HepG2 (cell line): ENCODE data around the gene DICER1. TPM values are rescaled to one million over a fixed set of nuclear protein-coding genes. Genes with fewer than 3 reads are reported as not detected.

Experiments
- ATAC-seq: fragments of 200-7000 bp; cut with Tn5 transposase; 3 replicates; pipeline ENCODE4 v1.9.1; 2020; ENCODE audit warnings: mild to moderate bottlenecking, moderate library complexity
- BruUV-seq: library from RNA; stranded (reverse); fragments of 400-500 nt; replicated peaks from 2 replicates; lab custom pipeline; 2021; lab: Mats Ljungman, UMichigan
- CTCF ChIA-PET: fragments of 300-600 bp; formaldehyde crosslinking; extraction: SDS; loops from one replicate; lab custom pipeline; 2021; ENCODE audit warnings: low total read pairs, inconsistent platforms, low intra/inter-chr PET ratio; lab: Yijun Ruan, JAX
- POLR2A ChIA-PET: fragments of 350-600 bp; sonication (Branson Sonifier 250); formaldehyde crosslinking; loops from one replicate; lab custom pipeline; 2020; ENCODE audit warnings: antibody characterized with exemption, inconsistent platforms; lab: Yijun Ruan, JAX
- DNase-seq: peaks from one replicate; pipeline ENCODE4 v3.0.0-alpha.2; 2015; ENCODE audit warnings: low spot score
- FAIRE-seq: peaks from 3 replicates; lab custom pipeline; 2011; peaks lifted over from hg19 to GRCh38; lab: Jason Lieb, UNC
- H2AFZ ChIP-seq: one replicate; pipeline ENCODE4 v1.6.1; 2011; ENCODE audit warnings: low read length, inconsistent platforms
- H3K27ac ChIP-seq: fragments of 300-600 bp; 3 replicates; pipeline ENCODE4 v1.8.0; 2011; ENCODE audit warnings: mixed run types, mild to moderate bottlenecking, mixed read lengths, low read length, inconsistent platforms; ENCODE audit not compliant: insufficient read depth; ENCODE audit errors: extremely low read length
- H3K27me3 ChIP-seq, 2 experiments: fragments of 200-600 bp in 1 of 2; 2 replicates in 1 of 2; 3 replicates in 1 of 2; pipeline versions ENCODE4 v1.6.0 to v1.8.0; 2011; ENCODE audit warnings: low read length in 2 of 2, mild to moderate bottlenecking in 2 of 2, moderate library complexity in 2 of 2, inconsistent platforms in 1 of 2; ENCODE audit not compliant: insufficient read depth in 2 of 2, control insufficient read depth in 1 of 2
- H3K36me3 ChIP-seq, 2 experiments: fragments of 200-600 bp in 1 of 2; replicated peaks in 1 of 2; 2 replicates in 1 of 2; 3 replicates in 1 of 2; pipeline versions ENCODE4 v1.5.1 to v1.8.0; 2011; ENCODE audit warnings: low read length in 2 of 2, inconsistent platforms in 1 of 2; ENCODE audit not compliant: insufficient read depth in 2 of 2, control insufficient read depth in 1 of 2
- H3K4me1 ChIP-seq: 2 replicates; pipeline ENCODE4 v1.5.1; 2012; ENCODE audit warnings: low read length, inconsistent platforms; ENCODE audit not compliant: insufficient read depth
- H3K4me2 ChIP-seq: 2 replicates; pipeline ENCODE4 v1.6.0; 2011; ENCODE audit warnings: low read depth, low read length, inconsistent platforms
- H3K4me3 ChIP-seq, 3 experiments: fragments of 200-600 bp in 1 of 3; sonication (generic), shearing (Covaris generic) in 1 of 3; replicated peaks in 1 of 3; 2 replicates each; pipeline ENCODE4 v1.5.1; 2011 to 2016; ENCODE audit warnings: low read length in 3 of 3, inconsistent platforms in 2 of 3, low read depth in 2 of 3, mild to moderate bottlenecking in 2 of 3, control low read depth in 1 of 3, mixed read lengths in 1 of 3; ENCODE audit not compliant: insufficient read depth in 1 of 3
- H3K79me2 ChIP-seq: one replicate; pipeline ENCODE4 v1.6.1; 2011; ENCODE audit warnings: low read length, inconsistent platforms; ENCODE audit not compliant: insufficient read depth
- H3K9ac ChIP-seq: 2 replicates; pipeline ENCODE4 v1.6.0; 2011; ENCODE audit warnings: mild to moderate bottlenecking, low read depth, low read length, inconsistent platforms; ENCODE audit not compliant: insufficient read depth
- H3K9me3 ChIP-seq: 2 replicates; pipeline ENCODE4 v1.5.1; 2012; ENCODE audit warnings: mild to moderate bottlenecking, low read length
- H4K20me1 ChIP-seq: 2 replicates; pipeline ENCODE4 v1.6.0; 2011; ENCODE audit warnings: inconsistent platforms, mild to moderate bottlenecking, low read length, moderate library complexity; ENCODE audit not compliant: insufficient read depth
- NONO ChIP-seq, 2 experiments: fragments of 450-650 bp in 1 of 2; sonication (generic) in 1 of 2; formaldehyde crosslinking in 1 of 2; IDR thresholded peaks in 1 of 2; conservative IDR thresholded peaks in 1 of 2; 2 replicates each; pipeline versions ENCODE4 v1.6.1 to v1.8.0; 2017 to 2022; ENCODE audit warnings: mild to moderate bottlenecking in 1 of 2, missing genetic modification reagents in 1 of 2, moderate library complexity in 1 of 2
- SKI ChIP-seq: fragments of 450-650 bp; IDR thresholded peaks from one replicate; pipeline ENCODE4 v1.6.1; 2018; ENCODE audit warnings: mild to moderate bottlenecking; ENCODE audit not compliant: partially characterized antibody
- STAT5B ChIP-seq: sonication (generic); formaldehyde crosslinking; IDR thresholded peaks from 2 replicates; pipeline ENCODE4 v1.4.0; 2020; ENCODE audit warnings: missing genetic modification reagents
- TAF15 ChIP-seq: fragments of 200-400 bp; formaldehyde crosslinking; IDR thresholded peaks from one replicate; pipeline ENCODE4 v1.6.1; 2018; ENCODE audit warnings: mild to moderate bottlenecking, low read depth, low read length; ENCODE audit not compliant: poor library complexity, severe bottlenecking
- ZBTB42 ChIP-seq: sonication (generic); formaldehyde crosslinking; IDR thresholded peaks from 2 replicates; pipeline ENCODE4 v1.5.0; 2020; ENCODE audit warnings: mild to moderate bottlenecking, missing genetic modification reagents
- ZGPAT ChIP-seq: IDR thresholded peaks from 2 replicates; pipeline ENCODE4 v1.6.1; 2016; ENCODE audit warnings: mild to moderate bottlenecking
- ZNF232 ChIP-seq: sonication (generic); formaldehyde crosslinking; IDR thresholded peaks from 2 replicates; pipeline ENCODE4 v1.4.0; 2020; ENCODE audit warnings: missing genetic modification reagents, borderline replicate concordance
- ZNF546 ChIP-seq: sonication (generic); formaldehyde crosslinking; conservative IDR thresholded peaks from 2 replicates; pipeline ENCODE4 v1.8.1; 2023; ENCODE audit warnings: mild to moderate bottlenecking, missing genetic modification reagents
- ZNF761 ChIP-seq: sonication (generic); formaldehyde crosslinking; conservative IDR thresholded peaks from 2 replicates; pipeline ENCODE4 v1.4.0; 2020; ENCODE audit warnings: mild to moderate bottlenecking, missing genetic modification reagents
- ZNF782 ChIP-seq: sonication (generic); formaldehyde crosslinking; IDR thresholded peaks from 2 replicates; pipeline ENCODE4 v1.4.0; 2020; ENCODE audit warnings: missing genetic modification reagents, mild to moderate bottlenecking, borderline replicate concordance
- ZNF788 ChIP-seq: sonication (generic); formaldehyde crosslinking; IDR thresholded peaks from 2 replicates; pipeline ENCODE4 v1.5.0; 2020; ENCODE audit warnings: mild to moderate bottlenecking, missing genetic modification reagents, borderline replicate concordance
- WGBS: methylation state at CpG from one replicate; pipeline ENCODE4 v1.1.6; 2017; ENCODE audit warnings: low lambda C conversion rate; 5-methylcytosine and 5-hydroxymethylcytosine counted together
- in situ Hi-C: cut with HindIII; loops from 2 replicates; pipeline ENCODE4 v1.10.0; 2017; ENCODE audit warnings: low pct_unique_long_range_greater_than_20kb; ENCODE audit not compliant: extremely low pct_ligation_motif_present
- intact Hi-C: fragments of 100-400 bp; cut with micrococcal nuclease; formaldehyde crosslinking; loops from one replicate; pipeline ENCODE4 v1.10.0; 2022; ENCODE audit not compliant: unreplicated experiment
- polyA plus RNA-seq, 8 experiments: library from polyadenylated mRNA; depleted of rRNA in 3 of 8; stranded (reverse) in 7 of 8; unstranded in 1 of 8; fragments of >200 nt; fragmentation: Illumina TruSeq in 4 of 8; extraction: Trizol in 4 of 8; gene quantifications; 2 replicates each; pipeline versions ENCODE4 v1.2.1 to v1.2.3, GENCODE V29; 2011 to 2016; ENCODE audit warnings: low read depth in 4 of 8, missing spikeins in 1 of 8, mixed read lengths in 1 of 8; ENCODE audit not compliant: insufficient read depth in 1 of 8
- total RNA-seq, 5 experiments: library from RNA; depleted of rRNA; stranded (reverse); fragments of >200 nt; fragmentation: Illumina TruSeq; extraction: Trizol; gene quantifications; 2 replicates each; pipeline ENCODE4 v1.2.3, GENCODE V29; 2016; ENCODE audit warnings: low read depth in 1 of 5
- TF ChIP-seq, protein P1 (sequence below): sonication (generic); formaldehyde crosslinking; IDR thresholded peaks from 2 replicates; pipeline ENCODE4 v1.5.0; 2020; ENCODE audit warnings: missing genetic modification reagents, mild to moderate bottlenecking, borderline replicate concordance
- TF ChIP-seq, protein P2 (sequence below): sonication (generic); formaldehyde crosslinking; IDR thresholded peaks from 2 replicates; pipeline ENCODE4 v1.4.0; 2020; ENCODE audit warnings: missing genetic modification reagents
- TF ChIP-seq, protein P3 (sequence below): sonication (generic); formaldehyde crosslinking; IDR thresholded peaks from 2 replicates; pipeline ENCODE4 v1.9.0; 2021; ENCODE audit warnings: missing genetic modification reagents, mild to moderate bottlenecking, borderline replicate concordance

The DICER1 gene
- total and polyA plus RNA-seq, 2 of the 13 experiments (the other 11 are each of a cell fraction or from before 2014, with no cell fraction given), result 31.8 to 61.9 TPM

GRCh38 chr14:95163132-95163531 is 5.8 kb upstream of the DICER1 start:
- ChIA-PET CTCF (no interaction called here), POLR2A (no interaction called here)
- H3K79me2 ChIP-seq, result peaks cover 3% of the 10 kb centered on the region
- FAIRE-seq, result no peak
- peaks cover 18% of the 10 kb centered on the region for H3K4me1 ChIP-seq
- peaks cover 10% of the 10 kb centered on the region; the same call in 1 of the 2 replicates for H3K9me3 ChIP-seq
- H2AFZ ChIP-seq, result no peak overlapping the region
- no peak overlapping the region for H3K27ac ChIP-seq
- no peak overlapping the region for H3K4me3 ChIP-seq
- WGBS, result 85% methylated on average over 2 of the region's 2 CpGs
- TF ChIP-seq, protein P1, sequence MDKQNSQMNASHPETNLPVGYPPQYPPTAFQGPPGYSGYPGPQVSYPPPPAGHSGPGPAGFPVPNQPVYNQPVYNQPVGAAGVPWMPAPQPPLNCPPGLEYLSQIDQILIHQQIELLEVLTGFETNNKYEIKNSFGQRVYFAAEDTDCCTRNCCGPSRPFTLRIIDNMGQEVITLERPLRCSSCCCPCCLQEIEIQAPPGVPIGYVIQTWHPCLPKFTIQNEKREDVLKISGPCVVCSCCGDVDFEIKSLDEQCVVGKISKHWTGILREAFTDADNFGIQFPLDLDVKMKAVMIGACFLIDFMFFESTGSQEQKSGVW (CRISPR knock-in tag), result no peak
- TF ChIP-seq ZNF546 (CRISPR knock-in tag), result no peak
- no peak for DNase-seq
- no peaks in the 10 kb centered on the region for H4K20me1 ChIP-seq
- H3K27me3 ChIP-seq, result no peaks in the 10 kb centered on the region
- H3K4me2 ChIP-seq, result no peak overlapping the region
- H3K36me3 ChIP-seq, result no peaks in the 10 kb centered on the region
- BruUV-seq, result no TSS peak
- in situ Hi-C loops, result no loop called here
- intact Hi-C loops, result no loop called here
- ATAC-seq, result no peak
- no peak overlapping the region for H3K9ac ChIP-seq

DNA sequence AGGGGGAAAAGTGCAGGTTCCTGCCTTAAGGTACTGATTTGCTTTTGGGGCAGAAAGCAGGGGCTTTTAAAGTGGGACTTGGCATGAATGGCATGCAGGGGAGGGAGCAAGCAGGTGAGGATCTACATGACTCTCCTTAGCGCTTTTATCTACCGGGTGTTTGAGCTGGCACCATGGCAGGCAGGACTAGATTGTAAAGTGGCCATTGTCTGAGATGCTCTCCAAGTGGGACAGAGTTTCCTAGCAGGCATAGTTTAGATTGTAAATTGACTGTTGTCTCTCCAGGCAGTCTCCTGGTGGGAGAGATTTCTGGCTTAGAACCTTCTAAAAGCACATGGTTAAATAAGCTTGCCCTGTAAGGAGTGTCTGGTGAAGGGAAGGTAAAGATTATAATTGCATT is 5.3 kb upstream of the DICER1 start:
- in situ Hi-C loops (no loop called here), intact Hi-C loops (no loop called here)
- Histone ChIP-seq H3K4me1 (peaks cover 19% of the 10 kb centered on the region), H3K36me3 (no peaks in the 10 kb centered on the region), H3K27me3 (no peaks in the 10 kb centered on the region), H3K9me3 (peaks cover 10% of the 10 kb centered on the region; the same call in 1 of the 2 replicates), H3K4me3 (no peak overlapping the region), H2AFZ (no peak overlapping the region), H3K27ac (no peak overlapping the region), H4K20me1 (no peaks in the 10 kb centered on the region), H3K9ac (no peak overlapping the region), H3K4me2 (no peak overlapping the region), H3K79me2 (peaks cover 6% of the 10 kb centered on the region)
- DNase-seq (no peak), FAIRE-seq (no peak), ATAC-seq (no peak)
- whole genome bisulfite sequencing, result 100% methylated on average over 2 of the region's 2 CpGs
- ChIA-PET CTCF (no interaction called here), POLR2A (no interaction called here)
- BruUV-seq, result no TSS peak
- TF ChIP-seq ZNF788 (CRISPR knock-in tag) (no peak), ZNF782 (no peak), ZGPAT (CRISPR knock-in tag) (no peak), NONO (IDR thresholded peaks at IDR 0.05) (no peak), NONO (CRISPR knock-in tag; conservative IDR thresholded peaks at IDR 0.05) (no peak), STAT5B (CRISPR knock-in tag) (no peak), SKI (no peak), ZNF761 (CRISPR knock-in tag) (no peak), TAF15 (no peak), ZNF232 (CRISPR knock-in tag) (no peak), ZBTB42 (CRISPR knock-in tag) (no peak)
- TF ChIP-seq, protein P2, sequence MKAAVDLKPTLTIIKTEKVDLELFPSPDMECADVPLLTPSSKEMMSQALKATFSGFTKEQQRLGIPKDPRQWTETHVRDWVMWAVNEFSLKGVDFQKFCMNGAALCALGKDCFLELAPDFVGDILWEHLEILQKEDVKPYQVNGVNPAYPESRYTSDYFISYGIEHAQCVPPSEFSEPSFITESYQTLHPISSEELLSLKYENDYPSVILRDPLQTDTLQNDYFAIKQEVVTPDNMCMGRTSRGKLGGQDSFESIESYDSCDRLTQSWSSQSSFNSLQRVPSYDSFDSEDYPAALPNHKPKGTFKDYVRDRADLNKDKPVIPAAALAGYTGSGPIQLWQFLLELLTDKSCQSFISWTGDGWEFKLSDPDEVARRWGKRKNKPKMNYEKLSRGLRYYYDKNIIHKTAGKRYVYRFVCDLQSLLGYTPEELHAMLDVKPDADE (CRISPR knock-in tag), result no peak
- TF ChIP-seq, protein P3, sequence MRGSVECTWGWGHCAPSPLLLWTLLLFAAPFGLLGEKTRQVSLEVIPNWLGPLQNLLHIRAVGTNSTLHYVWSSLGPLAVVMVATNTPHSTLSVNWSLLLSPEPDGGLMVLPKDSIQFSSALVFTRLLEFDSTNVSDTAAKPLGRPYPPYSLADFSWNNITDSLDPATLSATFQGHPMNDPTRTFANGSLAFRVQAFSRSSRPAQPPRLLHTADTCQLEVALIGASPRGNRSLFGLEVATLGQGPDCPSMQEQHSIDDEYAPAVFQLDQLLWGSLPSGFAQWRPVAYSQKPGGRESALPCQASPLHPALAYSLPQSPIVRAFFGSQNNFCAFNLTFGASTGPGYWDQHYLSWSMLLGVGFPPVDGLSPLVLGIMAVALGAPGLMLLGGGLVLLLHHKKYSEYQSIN, result no peak
